Gastroesophageal sphincter (tissue), 4 donors: ENCODE measurements around the gene PICK1. TPM values are rescaled to one million over a fixed set of nuclear protein-coding genes. Genes with fewer than 3 reads are reported as not detected.
"Not testable (repeated sequence)": the region's sequence is repeated elsewhere in the genome, so short reads cannot be mapped to it uniquely, and the experiment has no call there.

ENCODE experiments used
- ATAC-seq: fragments of 150-250 bp; one replicate; pipeline ENCODE4 v1.9.1; 2016; ENCODE audit warnings: mild to moderate bottlenecking, moderate library complexity
- H3K27ac ChIP-seq, 4 donors: fragments of 200-600 bp; sonication (generic) in 3 of 4; 1 replicate in 3 of 4; 2 replicates in 1 of 4; pipeline ENCODE4 v1.5.1; 2016 to 2019
- H3K27me3 ChIP-seq: fragments of 200-600 bp; sonication (generic); one replicate; pipeline ENCODE4 v1.5.1; 2019
- H3K36me3 ChIP-seq, 2 donors: fragments of 200-600 bp; sonication (generic); one replicate each; pipeline ENCODE4 v1.5.1; 2019; ENCODE audit warnings: control low read depth in 1 of 2
- H3K4me1 ChIP-seq, 3 donors: fragments of 200-600 bp; sonication (generic); 1 replicate in 2 of 3; 2 replicates in 1 of 3; pipeline ENCODE4 v1.5.1; 2016 to 2019; ENCODE audit warnings: control low read depth in 2 of 3
- H3K4me3 ChIP-seq, 2 donors: fragments of 200-600 bp; sonication (generic); one replicate each; pipeline ENCODE4 v1.5.1; 2019; ENCODE audit warnings: mild to moderate bottlenecking in 1 of 2, moderate library complexity in 1 of 2
- H3K9me3 ChIP-seq, 3 donors: fragments of 200-600 bp; sonication (generic); one replicate each; pipeline ENCODE4 v1.5.1; 2017 to 2019; ENCODE audit warnings: control low read depth in 2 of 3
- CTCF ChIP-seq, 4 experiments: fragments of 200-600 bp in 2 of 4; fragments of 450-650 bp in 2 of 4; sonication (generic) in 1 of 4; IDR thresholded peaks; one replicate each; pipeline ENCODE4 v1.5.1; 2017 to 2019; ENCODE audit warnings: antibody characterized with exemption in 4 of 4, mild to moderate bottlenecking in 2 of 4, moderate library complexity in 2 of 4
- EP300 ChIP-seq: sonication (generic); formaldehyde crosslinking; IDR thresholded peaks from one replicate; pipeline ENCODE4 v1.6.1; 2017; ENCODE audit warnings: antibody characterized with exemption, mild to moderate bottlenecking
- POLR2A ChIP-seq, 2 donors: fragments of 450-650 bp; IDR thresholded peaks; one replicate each; pipeline ENCODE4 v1.6.1; 2017; ENCODE audit warnings: antibody characterized with exemption in 2 of 2, mild to moderate bottlenecking in 2 of 2, moderate library complexity in 1 of 2
- POLR2AphosphoS5 ChIP-seq: sonication (generic); formaldehyde crosslinking; IDR thresholded peaks from one replicate; pipeline ENCODE4 v1.6.1; 2017; ENCODE audit warnings: antibody characterized with exemption
- WGBS, 2 donors: methylation state at CpG; one replicate each; pipeline ENCODE4 v1.1.5; 2018; ENCODE audit warnings: low coverage in 1 of 2; 5-methylcytosine and 5-hydroxymethylcytosine counted together
- total RNA-seq, 4 donors: library from RNA; depleted of rRNA; stranded (reverse); fragments of >200 nt; gene quantifications; one replicate each; pipeline ENCODE4 v1.1.0, GENCODE V29; 2016

The PICK1 gene
- total RNA-seq, 4 donors from 2014 or later = 20.3 to 35.3 (median 25.7) TPM

GRCh38 chr22:38034278-38034882, 22.8 kb upstream of the PICK1 start:
- Histone ChIP-seq H3K36me3 (no peaks in the 10 kb centered on the region), H3K9me3 (no peaks in the 10 kb centered on the region), H3K4me1 (peaks cover 4 to 40% (median 14%) of the 10 kb centered on the region in 3 donors), H3K27ac (peak overlapping the region in 3 of 4 donors; percentile 70 to 77 (median 70)), H3K4me3 (no peak overlapping the region), H3K27me3 (no peaks in the 10 kb centered on the region)
- no peak for TF ChIP-seq CTCF (IDR thresholded peaks at IDR 0.05)
- TF ChIP-seq POLR2AphosphoS5 = peak; percentile 20
- no peak for TF ChIP-seq EP300
- TF ChIP-seq POLR2A (IDR thresholded peaks at IDR 0.05) = no peak
- 0 to 20% methylated on average over 1 of the region's 15 CpGs for WGBS, 2 donors
- ATAC-seq = peak; percentile 68

GRCh38 chr22:38034884-38035529, 22.2 kb upstream of the PICK1 start:
- no peak for TF ChIP-seq EP300
- H3K4me1 ChIP-seq = peaks cover 4 to 42% (median 14%) of the 10 kb centered on the region in 3 donors
- 77 to 82% methylated on average over 2 to 8 of the region's 11 CpGs for WGBS, 2 donors
- no peak overlapping the region for H3K4me3 ChIP-seq
- no peaks in the 10 kb centered on the region for H3K36me3 ChIP-seq
- H3K27ac ChIP-seq = peak overlapping the region in 3 of 4 donors; percentile 66 to 77 (median 70)
- H3K9me3 ChIP-seq = no peaks in the 10 kb centered on the region
- no peak for ATAC-seq
- no peaks in the 10 kb centered on the region for H3K27me3 ChIP-seq

GRCh38 chr22:38035530-38035885, 21.7 kb upstream of the PICK1 start:
- no peaks in the 10 kb centered on the region for H3K9me3 ChIP-seq
- TF ChIP-seq POLR2AphosphoS5 (no peak), CTCF (IDR thresholded peaks at IDR 0.05) (no peak), POLR2A (IDR thresholded peaks at IDR 0.05) (no peak)
- no peak for ATAC-seq
- H3K36me3 ChIP-seq = no peaks in the 10 kb centered on the region
- H3K4me3 ChIP-seq = no peak overlapping the region
- H3K27ac ChIP-seq = peak overlapping the region in 2 of 4 donors; percentile 70 to 77
- H3K27me3 ChIP-seq = no peaks in the 10 kb centered on the region
- 85% methylated on average over 6 of the region's 9 CpGs; no CpG with 5 or more reads in 1 of the 2 donors for WGBS, 2 donors
- H3K4me1 ChIP-seq = peaks cover 4 to 42% (median 14%) of the 10 kb centered on the region in 3 donors

- ATAC-seq = no peak
- Histone ChIP-seq H3K27me3 (no peaks in the 10 kb centered on the region), H3K36me3 (no peaks in the 10 kb centered on the region), H3K9me3 (no peaks in the 10 kb centered on the region), H3K27ac (peak overlapping the region in 3 of 4 donors; percentile 47 to 77 (median 70)), H3K4me3 (no peak overlapping the region), H3K4me1 (peaks cover 4 to 47% (median 14%) of the 10 kb centered on the region in 3 donors)
- no peak for TF ChIP-seq POLR2AphosphoS5
- TF ChIP-seq EP300 = no peak
- TF ChIP-seq CTCF (IDR thresholded peaks at IDR 0.05) = no peak
- TF ChIP-seq POLR2A (IDR thresholded peaks at IDR 0.05) = no peak
- WGBS, 2 donors = 63 to 70% methylated on average over 8 to 9 of the region's 10 CpGs
These were observed 20.7 kb upstream of the PICK1 start for GRCh38 chr22:38036392-38037062.

GRCh38 chr22:38037367-38038150, 19.6 kb upstream of the PICK1 start:
- H3K4me3 ChIP-seq, H3K27me3 ChIP-seq, H3K36me3 ChIP-seq, ATAC-seq, H3K9me3 ChIP-seq: not testable (repeated sequence)
- peaks cover 4 to 51% (median 14%) of the 10 kb centered on the region in 3 donors for H3K4me1 ChIP-seq
- peak overlapping the region in 3 of 4 donors; percentile 70 to 80 (median 73) for H3K27ac ChIP-seq
- WGBS, 2 donors = 66 to 82% methylated on average over 6 to 12 of the region's 13 CpGs
